Right cardiac atrium (tissue), 5 donors: ENCODE results near the gene SCARF1. TPM values are rescaled to one million over a fixed set of nuclear protein-coding genes. Genes with fewer than 3 reads are reported as not detected.
"Not testable (repeated sequence)": the region's sequence is repeated elsewhere in the genome, so short reads cannot be mapped to it uniquely, and the experiment has no call there.

Source experiments
- ATAC-seq, 2 donors: fragments of 200-7000 bp; cut with Tn5 transposase; one replicate each; pipeline versions ENCODE4 v1.8.0 to v1.9.1; 2020; ENCODE audit warnings: moderate library complexity in 2 of 2, mild to moderate bottlenecking in 1 of 2
- DNase-seq, 3 donors: peaks; one replicate each; pipeline ENCODE4 v3.0.0-alpha.2; 2020
- H3K27ac ChIP-seq: one replicate; pipeline ENCODE4 v1.5.1; 2013; ENCODE audit warnings: mild to moderate bottlenecking, low read length, control low read depth, moderate library complexity
- H3K27me3 ChIP-seq: one replicate; pipeline ENCODE4 v1.6.1; 2013; ENCODE audit not compliant: control insufficient read depth, insufficient read depth
- H3K4me1 ChIP-seq: one replicate; pipeline ENCODE4 v1.6.1; 2013; ENCODE audit warnings: low read length; ENCODE audit not compliant: control insufficient read depth, insufficient read depth
- H3K4me3 ChIP-seq: one replicate; pipeline ENCODE4 v1.5.1; 2013; ENCODE audit warnings: low read length, control low read depth
- H3K9me3 ChIP-seq: one replicate; pipeline ENCODE4 v1.6.1; 2013; ENCODE audit warnings: low read length; ENCODE audit not compliant: control insufficient read depth
- WGBS: extraction: QIAGEN DNeasy Blood & Tissue Kit; methylation state at CpG from one replicate; pipeline ENCODE4 v1.1.7; 2013; 5-methylcytosine and 5-hydroxymethylcytosine counted together
- intact Hi-C, 4 donors: fragments of 100-400 bp; cut with DNase I; formaldehyde crosslinking; loops; one replicate each; pipeline versions ENCODE4 v1.11.0 to v1.14.0; 2022 to 2023
- polyA plus RNA-seq: library from polyadenylated mRNA; stranded (reverse); fragments of 200-250 nt; gene quantifications from one replicate; pipeline ENCODE4 v1.2.3, GENCODE V29; 2013
- total RNA-seq, 4 donors: library from RNA; stranded (reverse); fragmentation: NEBNext Ultra II Directional; extraction: Animal tissue kit (Norgen Biotek cat#: 25700); gene quantifications; one replicate each; pipeline ENCODE4 v1.2.1, GENCODE V29; 2021
- donor health status: healthy with polysubstance abuse.
- donor health status: DM: no; HTN: yes; CAD: no.
- donor health status: DM: no; HTN: no; CAD: no.
- donor health status: DM: no; HTN: yes; CAD: no; lungs with severe emphysema.
- donor health status: DM: yes; HTN: yes; CAD: no.

Gene SCARF1
- total and polyA plus RNA-seq, 5 donors = 7.7 to 15.6 (median 12.4) TPM

- DNase-seq (no peak), ATAC-seq (no peak)
- Histone ChIP-seq H3K27me3 (no peaks in the 10 kb centered on the region), H3K9me3 (no peaks in the 10 kb centered on the region), H3K27ac (no peak overlapping the region), H3K4me1 (peaks cover 2% of the 10 kb centered on the region), H3K4me3 (no peak overlapping the region)
- WGBS = 90% methylated on average over 26 of the region's 26 CpGs
- intact Hi-C loops = loop anchor here in 2 of 4 donors (5.0 to 10.0 kb wide), 2 partner anchors 39 to 372 kb away; partner anchors contain the start of genes OVCA2 (in 2 of the 2) and TLCD2 (in 1 of the 2)
Measured at GRCh38 chr17:1673041-1673785, 27.7 kb upstream of the SCARF1 start.

DNA sequence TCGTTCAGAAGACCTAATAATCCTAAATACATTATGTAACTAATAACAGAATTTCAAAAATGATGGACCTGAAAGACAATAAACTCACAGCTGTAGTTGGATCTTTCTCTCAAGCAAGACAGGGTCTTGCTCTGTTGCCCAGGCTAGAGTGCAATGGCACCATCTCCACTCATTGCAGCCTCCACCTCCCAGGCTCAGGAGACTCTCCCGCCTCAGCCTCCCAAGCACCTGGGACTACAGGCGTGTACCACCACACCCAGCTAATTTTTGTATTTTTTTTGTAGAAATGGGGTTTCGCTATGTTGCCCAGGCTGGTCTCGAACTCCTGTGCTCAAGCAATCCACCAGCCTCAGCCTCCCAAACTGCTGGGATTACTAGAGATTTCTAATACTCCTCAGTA lies 18.4 kb upstream of the SCARF1 start:
- intact Hi-C loops, H3K9me3 ChIP-seq, H3K4me1 ChIP-seq, H3K4me3 ChIP-seq, H3K27me3 ChIP-seq, DNase-seq, H3K27ac ChIP-seq, ATAC-seq: not testable (repeated sequence)
- WGBS = 92% methylated on average over 5 of the region's 5 CpGs

- intact Hi-C loops = no loop called here
- DNase-seq (no peak), ATAC-seq (no peak)
- no peak overlapping the region for H3K27ac ChIP-seq
- no peaks in the 10 kb centered on the region for H3K9me3 ChIP-seq
- WGBS = 92% methylated on average over 12 of the region's 12 CpGs
- H3K4me3 ChIP-seq = no peak overlapping the region
- no peaks in the 10 kb centered on the region for H3K27me3 ChIP-seq
- no peaks in the 10 kb centered on the region for H3K4me1 ChIP-seq
Measured at GRCh38 chr17:1661045-1661444, 15.5 kb upstream of the SCARF1 start.

- Histone ChIP-seq H3K27me3 (no peaks in the 10 kb centered on the region), H3K4me1 (no peaks in the 10 kb centered on the region), H3K4me3 (no peak overlapping the region), H3K27ac (no peak overlapping the region), H3K9me3 (no peaks in the 10 kb centered on the region)
- 90% methylated on average over 9 of the region's 9 CpGs for WGBS
- intact Hi-C loops = loop anchor here in 1 of 4 donors (10.0 kb wide), 1 partner anchor 127 kb away; no protein-coding TSS in a partner anchor
- peak in 2 of 3 donors; percentile 10 to 19 for DNase-seq
- peak in 1 of 2 donors; percentile 10 for ATAC-seq
Measured at GRCh38 chr17:1658100-1658499, 12.6 kb upstream of the SCARF1 start.

- Histone ChIP-seq H3K27ac (no peak overlapping the region), H3K27me3 (no peaks in the 10 kb centered on the region), H3K4me1 (peaks cover 2% of the 10 kb centered on the region), H3K9me3 (no peaks in the 10 kb centered on the region), H3K4me3 (no peak overlapping the region)
- WGBS = 93% methylated on average over 14 of the region's 14 CpGs
- ATAC-seq (no peak), DNase-seq (peak in 2 of 3 donors; percentile 25 to 34)
- intact Hi-C loops = loop anchor here in 1 of 4 donors (10.0 kb wide), 1 partner anchor 131 kb away; no protein-coding TSS in a partner anchor
Measured at GRCh38 chr17:1653735-1654134, 8.2 kb upstream of the SCARF1 start.

- intact Hi-C loops = loop anchor here in 1 of 4 donors (10.0 kb wide), 1 partner anchor 132 kb away; no protein-coding TSS in a partner anchor
- ATAC-seq, H3K4me3 ChIP-seq, H3K4me1 ChIP-seq, H3K27ac ChIP-seq, DNase-seq, H3K27me3 ChIP-seq, H3K9me3 ChIP-seq: not testable (repeated sequence)
- 89% methylated on average over 7 of the region's 7 CpGs for WGBS
Measured at GRCh38 chr17:1652794-1653193, 7.3 kb upstream of the SCARF1 start.

GRCh38 chr17:1651559-1651844 lies 6.0 kb upstream of the SCARF1 start:
- H3K27ac ChIP-seq = no peak overlapping the region
- ATAC-seq (no peak), DNase-seq (peak in 1 of 3 donors; percentile 67)
- intact Hi-C loops = loop anchor here in 1 of 4 donors (10.0 kb wide), 1 partner anchor 133 kb away; no protein-coding TSS in a partner anchor
- WGBS = 96% methylated on average over 4 of the region's 4 CpGs
- H3K4me1 ChIP-seq = peaks cover 5% of the 10 kb centered on the region
- H3K4me3 ChIP-seq = no peak overlapping the region
- no peaks in the 10 kb centered on the region for H3K27me3 ChIP-seq
- no peaks in the 10 kb centered on the region for H3K9me3 ChIP-seq

DNA sequence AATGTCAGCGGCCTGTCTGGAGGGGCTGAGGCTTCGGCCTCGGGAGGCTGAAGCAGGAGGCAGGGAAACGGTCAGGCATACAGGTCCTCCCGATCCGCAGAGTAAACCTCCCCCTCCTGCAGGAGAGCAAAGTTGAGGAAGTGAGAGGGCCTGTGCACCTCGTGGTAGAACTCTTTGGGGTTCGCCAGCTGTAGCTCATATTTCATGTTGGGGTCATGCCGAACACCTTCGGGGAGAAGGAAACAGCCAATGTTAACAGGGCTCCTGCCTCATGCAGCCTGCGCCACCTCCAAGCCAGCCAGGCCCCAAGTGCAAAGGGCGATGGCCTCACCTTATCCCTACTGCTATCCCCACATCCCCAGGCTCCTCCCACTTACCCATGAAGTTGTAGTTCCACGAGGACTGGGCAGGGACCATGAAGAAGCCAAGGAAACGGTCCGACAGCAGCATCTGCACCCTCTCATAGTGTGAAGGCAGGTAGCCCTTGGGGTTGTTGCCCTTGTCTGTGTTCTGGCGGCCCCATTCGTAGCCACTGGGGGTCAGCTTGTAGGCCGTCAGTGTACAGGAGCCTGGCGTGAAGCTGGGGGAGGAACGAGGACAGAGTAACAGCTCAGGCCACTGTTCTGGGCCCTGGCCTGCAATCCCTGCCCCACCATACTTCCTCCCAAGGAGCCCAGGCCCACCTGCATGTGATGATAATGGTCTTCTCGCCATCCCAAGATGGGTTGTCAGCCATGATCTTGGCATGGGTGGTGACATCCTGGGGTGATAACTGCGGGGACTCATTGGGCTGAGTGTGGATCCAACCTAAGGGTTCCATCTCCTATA lies 5.4 kb upstream of the SCARF1 start:
- Histone ChIP-seq H3K4me3 (no peak overlapping the region), H3K27ac (no peak overlapping the region), H3K9me3 (no peaks in the 10 kb centered on the region), H3K27me3 (no peaks in the 10 kb centered on the region), H3K4me1 (peaks cover 5% of the 10 kb centered on the region)
- 80% methylated on average over 22 of the region's 22 CpGs for WGBS
- ATAC-seq (no peak), DNase-seq (peak in 1 of 3 donors; percentile 56)
- intact Hi-C loops = loop anchor here in 1 of 4 donors (10.0 kb wide), 1 partner anchor 134 kb away; no protein-coding TSS in a partner anchor

DNA sequence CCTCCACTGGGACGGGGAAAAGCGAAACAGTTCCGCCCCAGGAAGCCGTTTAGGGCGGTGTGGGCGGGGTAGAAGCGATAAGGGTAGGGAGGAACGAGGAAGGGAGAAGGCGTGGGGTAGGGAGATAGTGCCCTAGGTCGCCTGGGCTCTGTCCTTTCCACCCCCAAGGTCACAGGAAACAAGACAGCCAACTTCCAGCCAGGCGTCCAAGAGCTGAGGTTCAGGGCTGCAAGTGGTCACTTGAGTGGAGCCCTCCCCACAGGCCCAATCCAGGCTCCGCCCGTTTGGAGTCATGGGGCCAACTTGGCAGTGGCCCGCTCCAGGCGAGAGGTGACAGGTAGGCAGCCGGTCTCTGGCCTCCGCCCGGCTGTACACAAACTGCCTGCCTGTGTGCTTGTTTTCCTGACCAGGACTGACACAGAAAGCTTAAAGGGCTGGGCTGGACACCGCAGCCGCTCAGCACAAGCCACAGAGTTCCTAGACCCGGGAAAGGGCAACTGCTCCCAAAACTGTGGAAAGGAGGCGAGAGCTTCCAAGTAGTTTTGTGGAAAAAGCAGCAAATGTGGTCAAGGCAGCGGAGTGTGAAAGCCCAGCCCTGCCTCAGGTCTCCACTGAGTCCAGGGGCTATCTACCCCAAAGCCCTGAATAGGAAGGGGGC lies 4.4 kb upstream of the SCARF1 start, which contains the start of gene RILP:
RILP (minus strand) TSS at position 23 of the 658 bp plus-strand sequence. CDS start 62 bp downstream, outside the sequence.
- intact Hi-C loops = loop anchor here in 2 of 4 donors (5.0 to 10.0 kb wide), 2 partner anchors 73 to 135 kb away; no protein-coding TSS in a partner anchor
- peaks cover 5% of the 10 kb centered on the region for H3K4me1 ChIP-seq
- WGBS = 12% methylated on average over 23 of the region's 23 CpGs

GRCh38 chr17:1648963-1649843 lies 3.7 kb upstream of the SCARF1 start:
- Histone ChIP-seq H3K27ac (peak overlapping the region; percentile 94), H3K9me3 (no peaks in the 10 kb centered on the region), H3K4me1 (peaks cover 5% of the 10 kb centered on the region), H3K27me3 (no peaks in the 10 kb centered on the region), H3K4me3 (peak overlapping the region; percentile 76)
- ATAC-seq (peak; percentile 77 to 79), DNase-seq (peak; percentile 92 to 99 (median 99))
- intact Hi-C loops = loop anchor here in 2 of 4 donors (5.0 kb wide), 1 partner anchor 72 kb away; no protein-coding TSS in a partner anchor
- WGBS = under 1% methylated on average over 100 of the region's 100 CpGs

More for the DNA sequence above, 4.4 kb upstream of the SCARF1 start, which contains the start of gene RILP:
- DNase-seq (peak; percentile 89 to 92 (median 92)), ATAC-seq (peak; percentile 73 to 80)
- H3K27ac ChIP-seq = peak within 1 kb of the TSS; percentile 94
- H3K9me3 ChIP-seq = no peaks in the 10 kb centered on the region
- peak within 1 kb of the TSS; percentile 76 for H3K4me3 ChIP-seq
- no peaks in the 10 kb centered on the region for H3K27me3 ChIP-seq
